A673 (cell line): ENCODE results near the gene NMNAT3. TPM values are rescaled to one million over a fixed set of nuclear protein-coding genes. Genes with fewer than 3 reads are reported as not detected.

Source experiments
- BruUV-seq: library from RNA; stranded (reverse); fragments of 400-500 nt; replicated peaks from 2 replicates; lab custom pipeline; 2021; lab: Mats Ljungman, UMichigan
- CTCF ChIA-PET: fragments of 300-600 bp; sonication (Branson Sonifier 250); formaldehyde crosslinking; loops from one replicate; lab custom pipeline; 2022; ENCODE audit warnings: antibody characterized with exemption; lab: Charles Lee
- POLR2A ChIA-PET: fragments of 300-600 bp; sonication (Branson Sonifier 250); formaldehyde crosslinking; loops from one replicate; lab custom pipeline; 2022; ENCODE audit warnings: antibody characterized with exemption; ENCODE audit not compliant: low non-redundant PET; lab: Charles Lee
- DNase-seq: peaks from one replicate; pipeline ENCODE4 v3.0.0-alpha.2; 2015; ENCODE audit warnings: low spot score
- H3K27ac ChIP-seq: fragments of 200-600 bp; sonication (generic); 2 replicates; pipeline ENCODE4 v1.5.1; 2016; ENCODE audit warnings: mixed run types, low read depth, mild to moderate bottlenecking, mixed read lengths, antibody characterized with exemption, low read length; ENCODE audit not compliant: poor library complexity, severe bottlenecking
- H3K27me3 ChIP-seq: fragments of 200-600 bp; sonication (generic); replicated peaks from 2 replicates; pipeline ENCODE4 v1.6.1; 2017; ENCODE audit warnings: mixed run types, low read depth, mild to moderate bottlenecking, mixed read lengths, antibody characterized with exemption, low read length; ENCODE audit not compliant: insufficient read depth, poor library complexity
- H3K36me3 ChIP-seq: fragments of 200-600 bp; sonication (generic); 2 replicates; pipeline ENCODE4 v1.6.1; 2016; ENCODE audit warnings: mixed run types, mild to moderate bottlenecking, mixed read lengths, antibody characterized with exemption, low read length; ENCODE audit not compliant: insufficient read depth, poor library complexity, severe bottlenecking
- H3K4me1 ChIP-seq: fragments of 200-600 bp; sonication (generic); 2 replicates; pipeline ENCODE4 v1.6.1; 2017; ENCODE audit warnings: mixed run types, mild to moderate bottlenecking, mixed read lengths, antibody characterized with exemption, low read length; ENCODE audit not compliant: insufficient read depth, poor library complexity, severe bottlenecking
- H3K4me3 ChIP-seq: fragments of 200-600 bp; sonication (generic); 2 replicates; pipeline ENCODE4 v1.5.1; 2016; ENCODE audit warnings: low read depth, mixed run types, mild to moderate bottlenecking, mixed read lengths, low read length; ENCODE audit not compliant: poor library complexity, severe bottlenecking
- H3K9me3 ChIP-seq: fragments of 200-600 bp; sonication (generic); 2 replicates; pipeline ENCODE4 v1.6.1; 2016; ENCODE audit warnings: mixed run types, low read depth, mild to moderate bottlenecking, mixed read lengths, antibody characterized with exemption, low read length; ENCODE audit not compliant: poor library complexity, severe bottlenecking
- EZH2 ChIP-seq: fragments of 200-600 bp; sonication (generic); IDR thresholded peaks from 2 replicates; pipeline ENCODE4 v1.6.1; 2017; ENCODE audit warnings: borderline replicate concordance, low read depth, mild to moderate bottlenecking, mixed read lengths, antibody characterized with exemption, low read length; ENCODE audit not compliant: poor library complexity, severe bottlenecking
- intact Hi-C: fragments of 100-400 bp; cut with micrococcal nuclease; formaldehyde crosslinking; loops from one replicate; pipeline ENCODE4 v1.10.0; 2022; ENCODE audit not compliant: unreplicated experiment
- total RNA-seq: library from RNA; stranded (reverse); gene quantifications from 2 replicates; pipeline ENCODE4 v1.2.3, GENCODE V29; 2021
- TF ChIP-seq, protein P1 (sequence below): fragments of 300-800, 200-600 bp; sonication (generic); conservative IDR thresholded peaks from 2 replicates; pipeline ENCODE4 v1.5.1; 2017; ENCODE audit warnings: low read depth, mild to moderate bottlenecking, antibody characterized with exemption, low read length, moderate library complexity, mixed read lengths

NMNAT3 gene
- total RNA-seq, 1 experiment from 2014 or later: 1.9 TPM

DNA sequence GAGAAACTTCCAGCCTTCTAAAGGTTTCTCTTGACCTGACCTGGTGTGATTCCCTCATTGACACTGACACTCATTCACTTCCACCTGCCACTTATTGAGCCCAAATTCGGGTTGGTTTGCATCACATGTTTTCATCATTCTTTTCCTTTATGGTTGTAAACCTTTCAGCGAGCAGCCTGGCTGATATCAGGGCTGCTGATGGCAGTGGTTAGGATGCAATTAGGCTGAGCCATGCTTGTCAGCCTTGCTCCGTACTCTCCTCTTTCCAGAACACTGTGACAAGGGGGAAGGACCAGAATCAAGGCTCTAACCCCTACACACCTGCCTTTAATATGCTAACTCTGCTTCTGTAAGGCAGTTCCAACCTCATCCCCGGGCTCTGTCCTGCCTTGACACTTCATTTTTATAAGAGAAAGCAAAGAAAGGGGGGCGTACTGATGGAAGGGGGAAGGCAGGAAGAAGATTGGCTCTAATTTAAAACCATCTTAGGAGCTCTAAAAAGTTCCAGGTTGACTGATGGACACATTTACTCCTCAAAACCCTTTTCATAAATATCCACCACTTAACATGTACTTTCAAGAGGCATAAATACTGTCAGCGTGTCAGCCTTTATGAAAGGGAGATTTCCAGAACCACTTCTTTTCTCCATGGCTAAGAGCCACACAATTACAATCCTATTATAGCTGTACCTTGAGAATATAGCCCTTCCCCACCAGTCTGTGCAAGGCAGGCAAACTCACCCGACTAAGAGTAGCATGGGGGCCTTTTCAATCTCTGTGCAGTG lies 5.7 kb downstream of the NMNAT3 start:
- TF ChIP-seq, protein P1, sequence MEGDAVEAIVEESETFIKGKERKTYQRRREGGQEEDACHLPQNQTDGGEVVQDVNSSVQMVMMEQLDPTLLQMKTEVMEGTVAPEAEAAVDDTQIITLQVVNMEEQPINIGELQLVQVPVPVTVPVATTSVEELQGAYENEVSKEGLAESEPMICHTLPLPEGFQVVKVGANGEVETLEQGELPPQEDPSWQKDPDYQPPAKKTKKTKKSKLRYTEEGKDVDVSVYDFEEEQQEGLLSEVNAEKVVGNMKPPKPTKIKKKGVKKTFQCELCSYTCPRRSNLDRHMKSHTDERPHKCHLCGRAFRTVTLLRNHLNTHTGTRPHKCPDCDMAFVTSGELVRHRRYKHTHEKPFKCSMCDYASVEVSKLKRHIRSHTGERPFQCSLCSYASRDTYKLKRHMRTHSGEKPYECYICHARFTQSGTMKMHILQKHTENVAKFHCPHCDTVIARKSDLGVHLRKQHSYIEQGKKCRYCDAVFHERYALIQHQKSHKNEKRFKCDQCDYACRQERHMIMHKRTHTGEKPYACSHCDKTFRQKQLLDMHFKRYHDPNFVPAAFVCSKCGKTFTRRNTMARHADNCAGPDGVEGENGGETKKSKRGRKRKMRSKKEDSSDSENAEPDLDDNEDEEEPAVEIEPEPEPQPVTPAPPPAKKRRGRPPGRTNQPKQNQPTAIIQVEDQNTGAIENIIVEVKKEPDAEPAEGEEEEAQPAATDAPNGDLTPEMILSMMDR: no peak
- TF ChIP-seq EZH2: no peak
- no peaks in the 10 kb centered on the region for H3K27me3 ChIP-seq
- no peak overlapping the region for H3K27ac ChIP-seq
- intact Hi-C loops: no loop called here
- no TSS peak for BruUV-seq
- no peak overlapping the region for H3K4me3 ChIP-seq
- CTCF ChIA-PET: no interaction called here
- POLR2A ChIA-PET: interaction anchor here (0.6 kb wide), 1 partner anchor 530 kb away, joined by 3 read pairs; no protein-coding TSS in a partner anchor
- no peaks in the 10 kb centered on the region for H3K4me1 ChIP-seq
- DNase-seq: no peak
- H3K36me3 ChIP-seq: no peaks in the 10 kb centered on the region
- H3K9me3 ChIP-seq: no peaks in the 10 kb centered on the region

DNA sequence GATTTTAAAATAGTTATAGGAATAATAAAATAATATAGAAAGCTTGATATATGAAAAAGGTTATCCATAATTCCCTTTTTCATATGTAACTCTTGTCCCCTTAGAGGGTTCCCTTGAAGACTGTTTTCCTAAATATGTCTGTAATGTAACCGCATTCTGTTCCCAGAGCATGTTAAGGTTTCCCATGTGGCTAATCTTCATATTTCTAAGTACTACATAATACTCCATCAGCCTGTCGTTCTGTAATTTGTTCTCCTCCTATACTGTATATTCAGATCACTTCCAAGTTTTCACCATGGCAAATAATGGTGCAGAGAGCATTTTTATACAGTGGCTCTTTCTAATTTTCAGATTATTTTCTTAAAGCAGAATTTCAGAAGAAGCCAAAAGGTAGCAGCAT lies 6.7 kb downstream of the NMNAT3 start:
- intact Hi-C loops: no loop called here
- H3K4me1 ChIP-seq: no peaks in the 10 kb centered on the region
- CTCF ChIA-PET: no interaction called here
- POLR2A ChIA-PET: no interaction called here
- BruUV-seq: no TSS peak
- no peak overlapping the region for H3K4me3 ChIP-seq
- H3K36me3 ChIP-seq: no peaks in the 10 kb centered on the region
- TF ChIP-seq EZH2: no peak
- TF ChIP-seq, protein P1: no peak
- no peaks in the 10 kb centered on the region for H3K27me3 ChIP-seq
- H3K9me3 ChIP-seq: no peaks in the 10 kb centered on the region
- H3K27ac ChIP-seq: no peak overlapping the region
- DNase-seq: no peak

- ChIA-PET POLR2A (no interaction called here), CTCF (no interaction called here)
- H3K27me3 ChIP-seq: no peaks in the 10 kb centered on the region
- no peak overlapping the region for H3K4me3 ChIP-seq
- TF ChIP-seq, protein P1: no peak
- TF ChIP-seq EZH2: no peak
- intact Hi-C loops: no loop called here
- H3K4me1 ChIP-seq: no peaks in the 10 kb centered on the region
- no peak overlapping the region for H3K27ac ChIP-seq
- H3K36me3 ChIP-seq: no peaks in the 10 kb centered on the region
- no peak for DNase-seq
- no peaks in the 10 kb centered on the region for H3K9me3 ChIP-seq
- no TSS peak for BruUV-seq
Measured at GRCh38 chr3:139670196-139670595, 7.6 kb downstream of the NMNAT3 start.
